ENCODE data around the gene KCTD21.

DNA sequence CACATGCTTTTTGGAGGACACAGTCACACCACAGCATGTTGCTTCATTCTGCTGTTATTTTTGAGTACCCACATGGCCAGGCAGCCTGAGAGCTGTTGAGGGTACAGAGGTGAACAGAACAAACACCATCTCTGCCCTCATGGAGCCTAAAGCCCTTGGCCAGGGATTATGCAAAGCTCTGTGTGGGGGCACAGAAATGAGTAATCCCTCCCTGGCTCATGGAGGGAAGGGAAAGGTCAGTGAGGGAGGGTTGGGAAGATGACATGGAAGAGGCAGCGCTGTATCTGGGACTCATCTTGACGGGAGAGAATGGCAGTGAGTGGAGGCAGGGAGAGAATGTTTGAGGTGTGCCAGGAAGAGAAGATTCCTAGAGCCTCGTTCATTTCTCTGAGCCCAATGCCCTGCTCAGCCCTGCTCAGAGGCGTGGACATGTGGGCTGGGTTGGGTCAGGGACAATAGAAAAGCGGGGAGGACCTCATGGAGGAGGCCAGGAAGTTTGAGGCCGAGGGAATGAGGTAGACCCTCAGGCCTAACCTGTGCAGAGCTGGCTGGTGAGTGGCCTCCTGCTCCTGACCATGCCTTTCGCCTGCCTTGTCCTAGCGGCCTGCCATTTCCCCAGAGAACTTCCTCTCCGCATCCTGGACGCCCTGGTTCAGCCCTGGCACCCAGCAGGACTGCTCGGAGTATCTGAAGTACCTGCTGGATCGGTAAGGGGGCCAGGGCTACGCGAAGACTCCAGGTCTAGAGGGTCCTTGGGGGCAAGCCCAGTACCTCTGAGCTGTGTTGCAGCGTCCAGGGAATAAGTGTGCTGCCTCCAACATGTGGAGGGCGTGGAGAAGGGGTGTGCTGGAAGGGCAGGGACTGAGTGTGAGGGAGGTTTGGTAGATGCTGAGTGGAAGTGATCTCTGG is 20.1 kb upstream of the KCTD21 start:
- TF ChIP-seq, protein P1, sequence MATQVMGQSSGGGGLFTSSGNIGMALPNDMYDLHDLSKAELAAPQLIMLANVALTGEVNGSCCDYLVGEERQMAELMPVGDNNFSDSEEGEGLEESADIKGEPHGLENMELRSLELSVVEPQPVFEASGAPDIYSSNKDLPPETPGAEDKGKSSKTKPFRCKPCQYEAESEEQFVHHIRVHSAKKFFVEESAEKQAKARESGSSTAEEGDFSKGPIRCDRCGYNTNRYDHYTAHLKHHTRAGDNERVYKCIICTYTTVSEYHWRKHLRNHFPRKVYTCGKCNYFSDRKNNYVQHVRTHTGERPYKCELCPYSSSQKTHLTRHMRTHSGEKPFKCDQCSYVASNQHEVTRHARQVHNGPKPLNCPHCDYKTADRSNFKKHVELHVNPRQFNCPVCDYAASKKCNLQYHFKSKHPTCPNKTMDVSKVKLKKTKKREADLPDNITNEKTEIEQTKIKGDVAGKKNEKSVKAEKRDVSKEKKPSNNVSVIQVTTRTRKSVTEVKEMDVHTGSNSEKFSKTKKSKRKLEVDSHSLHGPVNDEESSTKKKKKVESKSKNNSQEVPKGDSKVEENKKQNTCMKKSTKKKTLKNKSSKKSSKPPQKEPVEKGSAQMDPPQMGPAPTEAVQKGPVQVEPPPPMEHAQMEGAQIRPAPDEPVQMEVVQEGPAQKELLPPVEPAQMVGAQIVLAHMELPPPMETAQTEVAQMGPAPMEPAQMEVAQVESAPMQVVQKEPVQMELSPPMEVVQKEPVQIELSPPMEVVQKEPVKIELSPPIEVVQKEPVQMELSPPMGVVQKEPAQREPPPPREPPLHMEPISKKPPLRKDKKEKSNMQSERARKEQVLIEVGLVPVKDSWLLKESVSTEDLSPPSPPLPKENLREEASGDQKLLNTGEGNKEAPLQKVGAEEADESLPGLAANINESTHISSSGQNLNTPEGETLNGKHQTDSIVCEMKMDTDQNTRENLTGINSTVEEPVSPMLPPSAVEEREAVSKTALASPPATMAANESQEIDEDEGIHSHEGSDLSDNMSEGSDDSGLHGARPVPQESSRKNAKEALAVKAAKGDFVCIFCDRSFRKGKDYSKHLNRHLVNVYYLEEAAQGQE (IDR thresholded peaks at IDR 0.05; ENCODE audit: low read depth) = no peak
- TF ChIP-seq CREB1 (IDR thresholded peaks at IDR 0.05; ENCODE audit: low read depth) = no peak
- no peak for TF ChIP-seq EP300 (IDR thresholded peaks at IDR 0.05; ENCODE audit: borderline replicate concordance)
- TF ChIP-seq TEAD4 (IDR thresholded peaks at IDR 0.05) = no peak
- no peak for TF ChIP-seq FOXM1 (IDR thresholded peaks at IDR 0.05; ENCODE audit: borderline replicate concordance, low read depth)
- TF ChIP-seq NFIC (IDR thresholded peaks at IDR 0.05) = no peak
- TF ChIP-seq, protein P2, sequence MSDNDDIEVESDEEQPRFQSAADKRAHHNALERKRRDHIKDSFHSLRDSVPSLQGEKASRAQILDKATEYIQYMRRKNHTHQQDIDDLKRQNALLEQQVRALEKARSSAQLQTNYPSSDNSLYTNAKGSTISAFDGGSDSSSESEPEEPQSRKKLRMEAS (IDR thresholded peaks at IDR 0.05) = no peak
- no peak for TF ChIP-seq CEBPB (IDR thresholded peaks at IDR 0.05)

Data from Ishikawa (cell line).